Measurements from ENCODE around the gene BCAS3. TPM values are rescaled to one million over a fixed set of nuclear protein-coding genes. Genes with fewer than 3 reads are reported as not detected.

The BCAS3 gene
- total and polyA plus RNA-seq, 9 donors = 9.4 to 37.0 (median 21.6) TPM

DNA sequence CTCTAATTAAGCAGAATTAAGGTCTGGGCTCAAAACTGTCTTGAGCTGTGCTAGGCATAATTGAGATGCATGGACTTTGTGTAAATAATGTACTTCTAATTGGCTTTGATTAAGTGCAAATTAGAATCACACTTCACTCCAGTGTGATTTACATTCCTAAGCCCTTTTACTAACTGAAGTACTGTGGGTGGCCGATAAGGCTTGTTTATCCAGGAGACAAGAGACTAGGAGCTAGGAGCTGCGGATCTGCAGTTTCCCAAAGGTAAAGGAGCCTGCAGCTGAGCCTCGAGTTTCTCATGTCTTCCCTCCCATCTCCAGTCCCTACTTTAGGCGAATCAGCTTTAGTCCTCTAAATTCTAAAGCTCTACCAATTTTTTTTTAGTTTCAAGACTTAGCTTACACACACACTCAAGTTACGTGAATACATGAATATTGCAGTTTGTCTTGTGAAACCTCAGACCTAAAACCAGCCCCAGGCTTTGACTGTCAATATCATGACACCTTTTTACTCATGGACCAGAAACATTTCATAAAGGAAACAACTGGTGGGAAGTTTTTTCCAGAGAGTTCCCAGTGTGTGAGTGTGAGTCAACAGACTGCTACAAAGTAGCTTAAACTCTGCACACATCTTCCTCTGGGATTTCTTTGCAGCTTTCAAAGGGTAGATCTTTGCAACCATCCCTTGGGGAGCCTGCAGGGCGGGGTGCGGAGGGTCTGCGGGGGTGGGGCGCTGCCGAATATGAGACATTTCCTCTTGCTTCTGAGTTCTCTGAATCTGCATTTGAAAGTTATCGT lies 608.1 kb downstream of the BCAS3 start:
- no peaks in the 10 kb centered on the region for H3K9me3 ChIP-seq
- TF ChIP-seq POLR2A (IDR thresholded peaks at IDR 0.05) (no peak), EP300 (IDR thresholded peaks at IDR 0.05) (no peak)
- TF ChIP-seq, protein P1, sequence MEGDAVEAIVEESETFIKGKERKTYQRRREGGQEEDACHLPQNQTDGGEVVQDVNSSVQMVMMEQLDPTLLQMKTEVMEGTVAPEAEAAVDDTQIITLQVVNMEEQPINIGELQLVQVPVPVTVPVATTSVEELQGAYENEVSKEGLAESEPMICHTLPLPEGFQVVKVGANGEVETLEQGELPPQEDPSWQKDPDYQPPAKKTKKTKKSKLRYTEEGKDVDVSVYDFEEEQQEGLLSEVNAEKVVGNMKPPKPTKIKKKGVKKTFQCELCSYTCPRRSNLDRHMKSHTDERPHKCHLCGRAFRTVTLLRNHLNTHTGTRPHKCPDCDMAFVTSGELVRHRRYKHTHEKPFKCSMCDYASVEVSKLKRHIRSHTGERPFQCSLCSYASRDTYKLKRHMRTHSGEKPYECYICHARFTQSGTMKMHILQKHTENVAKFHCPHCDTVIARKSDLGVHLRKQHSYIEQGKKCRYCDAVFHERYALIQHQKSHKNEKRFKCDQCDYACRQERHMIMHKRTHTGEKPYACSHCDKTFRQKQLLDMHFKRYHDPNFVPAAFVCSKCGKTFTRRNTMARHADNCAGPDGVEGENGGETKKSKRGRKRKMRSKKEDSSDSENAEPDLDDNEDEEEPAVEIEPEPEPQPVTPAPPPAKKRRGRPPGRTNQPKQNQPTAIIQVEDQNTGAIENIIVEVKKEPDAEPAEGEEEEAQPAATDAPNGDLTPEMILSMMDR (IDR thresholded peaks at IDR 0.05) = no peak
- no peaks in the 10 kb centered on the region for H3K27me3 ChIP-seq
- WGBS, 3 donors = 57 to 60% (median 58%) methylated on average over 11 of the region's 11 CpGs
- no peak overlapping the region for H3K27ac ChIP-seq
- intact Hi-C loops (cut with DNase I) = no loop called here
- no peak overlapping the region for H3K4me3 ChIP-seq
- H3K4me1 ChIP-seq (ENCODE audit: insufficient read depth) = peaks cover 8% of the 10 kb centered on the region
- no peak for DNase-seq
- no peaks in the 10 kb centered on the region for H3K36me3 ChIP-seq

DNA sequence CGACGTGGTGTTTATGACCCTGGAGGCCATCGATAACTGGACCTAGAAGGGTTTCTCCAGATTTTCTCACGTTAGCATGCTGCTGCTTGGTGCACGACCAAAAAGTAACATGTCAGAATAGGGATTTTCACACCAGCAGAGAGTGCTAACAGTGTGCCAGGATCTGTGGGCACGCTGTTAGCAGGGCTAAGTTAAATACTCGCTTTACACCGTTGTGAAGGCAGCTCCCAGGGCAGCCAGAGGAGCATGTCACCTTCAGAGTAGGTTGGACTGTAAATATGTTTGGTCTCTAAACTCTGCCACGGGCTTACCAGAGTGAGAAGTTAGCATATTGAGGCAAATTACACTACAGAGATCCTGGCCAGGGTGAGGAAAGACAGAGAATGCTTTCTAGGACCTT lies 608.8 kb downstream of the BCAS3 start:
- no peak overlapping the region for H3K4me3 ChIP-seq
- no peaks in the 10 kb centered on the region for H3K9me3 ChIP-seq
- no peak overlapping the region for H3K27ac ChIP-seq
- H3K27me3 ChIP-seq = no peaks in the 10 kb centered on the region
- no peaks in the 10 kb centered on the region for H3K36me3 ChIP-seq
- TF ChIP-seq EP300 (IDR thresholded peaks at IDR 0.05) (no peak), POLR2A (IDR thresholded peaks at IDR 0.05) (no peak)
- TF ChIP-seq, protein P1 (IDR thresholded peaks at IDR 0.05) = no peak
- WGBS, 3 donors = 79 to 86% (median 83%) methylated on average over 9 of the region's 9 CpGs
- no peak for DNase-seq
- intact Hi-C loops (cut with DNase I) = no loop called here
- peaks cover 9% of the 10 kb centered on the region for H3K4me1 ChIP-seq (ENCODE audit: insufficient read depth)

DNA sequence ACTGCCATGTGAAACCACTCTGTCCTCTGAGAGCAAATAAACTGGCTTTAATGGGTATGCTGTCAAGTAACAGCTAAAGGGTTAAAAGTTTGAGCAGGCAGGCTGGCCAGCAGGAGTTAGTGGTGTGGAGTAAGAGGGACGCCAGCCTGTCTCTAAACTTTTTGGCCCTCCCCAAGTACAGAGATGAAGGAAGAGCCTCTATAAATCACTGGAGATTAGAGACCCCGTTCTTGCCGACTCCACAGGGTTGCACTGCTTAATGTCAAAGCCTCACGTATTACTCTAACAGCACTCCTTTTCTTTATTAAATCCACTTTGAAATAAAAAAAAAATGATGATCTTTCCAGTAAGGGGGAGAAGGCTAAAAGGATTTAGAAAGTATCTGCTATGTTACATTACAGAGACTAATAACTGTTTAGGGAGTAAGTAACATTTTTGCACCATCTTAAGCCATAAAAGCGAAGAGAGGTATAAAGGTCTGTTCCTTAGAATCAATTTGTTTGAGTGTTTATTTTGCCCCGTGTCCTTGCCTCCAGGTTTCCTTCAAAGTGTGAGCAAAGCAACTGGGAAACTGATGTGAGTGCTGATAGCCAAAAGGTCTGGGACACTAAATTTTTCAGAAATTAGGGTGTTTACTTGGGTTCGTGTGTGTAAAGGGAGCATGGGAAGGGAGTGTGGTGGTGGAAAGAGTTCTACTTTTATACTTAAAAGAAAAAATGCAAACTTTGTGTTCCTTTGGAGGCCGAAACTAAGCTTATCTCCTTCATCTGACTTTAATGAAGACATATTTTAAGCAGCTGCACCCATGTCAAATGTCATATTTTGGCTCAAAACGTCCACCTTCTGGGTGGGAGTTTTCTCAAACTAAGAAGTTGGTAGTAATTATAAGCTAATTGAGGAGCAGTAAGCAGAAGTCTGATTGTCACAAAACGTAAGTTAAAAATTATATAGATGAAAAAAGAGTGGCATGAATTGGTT lies 612.0 kb downstream of the BCAS3 start:
- no peak overlapping the region for H3K4me3 ChIP-seq
- no peaks in the 10 kb centered on the region for H3K27me3 ChIP-seq
- no peak for TF ChIP-seq POLR2A (IDR thresholded peaks at IDR 0.05)
- H3K27ac ChIP-seq = no peak overlapping the region
- intact Hi-C loops (cut with DNase I) = no loop called here
- WGBS, 3 donors = 35 to 49% (median 46%) methylated on average over 10 of the region's 10 CpGs
- peaks cover 14% of the 10 kb centered on the region for H3K4me1 ChIP-seq (ENCODE audit: insufficient read depth)
- H3K9me3 ChIP-seq = no peaks in the 10 kb centered on the region
- DNase-seq = no peak
- no peaks in the 10 kb centered on the region for H3K36me3 ChIP-seq

DNA sequence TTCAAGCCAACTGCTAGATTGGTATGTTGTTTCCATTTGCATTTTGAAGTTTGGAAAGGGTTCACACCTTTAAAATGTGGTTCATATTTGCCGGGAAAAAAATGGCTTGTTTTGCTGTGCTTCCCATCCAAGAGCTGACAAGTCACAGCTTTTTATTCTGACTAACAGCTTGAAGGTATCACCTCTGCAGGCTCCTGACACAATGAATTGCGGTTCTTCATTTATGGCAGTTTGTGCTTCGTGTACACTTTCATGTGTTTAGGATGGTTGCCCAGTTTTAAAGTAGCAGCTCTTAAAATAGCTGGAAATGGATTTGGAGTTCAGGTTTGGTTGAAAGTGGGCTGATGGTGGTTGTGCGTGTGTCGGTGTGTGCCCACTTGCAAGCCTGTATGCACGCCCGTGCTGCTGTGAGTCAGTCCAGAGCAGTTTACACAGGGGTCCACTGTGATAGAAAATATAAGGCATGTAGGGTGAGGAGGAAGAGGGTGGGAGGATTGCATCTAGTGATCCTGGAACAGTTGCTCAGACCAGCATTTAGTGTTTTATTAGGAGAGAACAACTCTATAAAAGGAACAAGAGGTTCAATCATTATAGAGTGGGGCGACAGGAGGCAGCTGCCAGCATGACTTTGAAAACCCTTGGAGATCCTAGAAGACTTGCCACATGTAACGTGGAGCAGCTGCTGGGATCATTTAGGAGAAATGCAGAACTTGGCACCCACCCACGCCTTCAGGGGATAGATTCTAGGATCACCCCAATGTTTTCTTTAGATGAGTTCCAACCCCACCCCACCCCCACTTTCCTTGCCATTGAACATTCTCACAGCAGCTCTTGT lies 614.0 kb downstream of the BCAS3 start:
- Histone ChIP-seq H3K4me1 (ENCODE audit: insufficient read depth) (peaks cover 14% of the 10 kb centered on the region), H3K36me3 (no peaks in the 10 kb centered on the region), H3K27ac (no peak overlapping the region), H3K4me3 (no peak overlapping the region), H3K27me3 (no peaks in the 10 kb centered on the region), H3K9me3 (no peaks in the 10 kb centered on the region)
- DNase-seq = no peak
- no peak for TF ChIP-seq POLR2A (IDR thresholded peaks at IDR 0.05)
- TF ChIP-seq, protein P1 (IDR thresholded peaks at IDR 0.05) = no peak
- no peak for TF ChIP-seq EP300 (IDR thresholded peaks at IDR 0.05)
- 21 to 38% (median 25%) methylated on average over 10 of the region's 10 CpGs for WGBS, 3 donors
- intact Hi-C loops (cut with DNase I) = no loop called here

All from ovary (tissue), 9 donors.